Measurements from ENCODE around the gene CENPO.

DNA sequence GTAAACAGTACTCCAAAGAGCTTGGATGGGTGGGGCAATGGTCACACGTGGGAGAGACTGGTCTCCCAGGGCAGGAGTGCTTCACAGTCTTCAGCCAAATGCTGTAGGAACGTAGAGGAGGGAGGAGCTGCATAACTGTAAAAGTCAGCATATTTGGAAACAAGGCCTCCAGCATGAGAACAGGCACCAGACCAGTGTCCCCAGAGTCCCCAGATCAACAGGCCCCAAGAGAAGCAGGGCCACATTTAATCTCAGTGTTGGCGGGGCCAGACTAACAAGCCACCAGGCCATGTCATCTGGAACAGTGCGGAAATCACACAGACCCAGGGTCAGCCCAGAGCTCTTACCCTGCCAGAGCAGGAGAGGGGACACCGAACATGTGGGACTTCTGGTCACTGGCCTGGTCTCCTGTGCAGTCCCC, 63.6 kb downstream of the CENPO start:
- TF ChIP-seq, protein P1, sequence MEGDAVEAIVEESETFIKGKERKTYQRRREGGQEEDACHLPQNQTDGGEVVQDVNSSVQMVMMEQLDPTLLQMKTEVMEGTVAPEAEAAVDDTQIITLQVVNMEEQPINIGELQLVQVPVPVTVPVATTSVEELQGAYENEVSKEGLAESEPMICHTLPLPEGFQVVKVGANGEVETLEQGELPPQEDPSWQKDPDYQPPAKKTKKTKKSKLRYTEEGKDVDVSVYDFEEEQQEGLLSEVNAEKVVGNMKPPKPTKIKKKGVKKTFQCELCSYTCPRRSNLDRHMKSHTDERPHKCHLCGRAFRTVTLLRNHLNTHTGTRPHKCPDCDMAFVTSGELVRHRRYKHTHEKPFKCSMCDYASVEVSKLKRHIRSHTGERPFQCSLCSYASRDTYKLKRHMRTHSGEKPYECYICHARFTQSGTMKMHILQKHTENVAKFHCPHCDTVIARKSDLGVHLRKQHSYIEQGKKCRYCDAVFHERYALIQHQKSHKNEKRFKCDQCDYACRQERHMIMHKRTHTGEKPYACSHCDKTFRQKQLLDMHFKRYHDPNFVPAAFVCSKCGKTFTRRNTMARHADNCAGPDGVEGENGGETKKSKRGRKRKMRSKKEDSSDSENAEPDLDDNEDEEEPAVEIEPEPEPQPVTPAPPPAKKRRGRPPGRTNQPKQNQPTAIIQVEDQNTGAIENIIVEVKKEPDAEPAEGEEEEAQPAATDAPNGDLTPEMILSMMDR (IDR thresholded peaks at IDR 0.05; ENCODE audit: low read length): no peak
- no peak for TF ChIP-seq EZH2 (optimal IDR thresholded peaks at IDR 0.05; ENCODE audit: low read depth, low read length)
